Left lung (tissue), 10 donors: ENCODE data around the gene ARSB. TPM values are rescaled to one million over a fixed set of nuclear protein-coding genes. Genes with fewer than 3 reads are reported as not detected.

ENCODE experiments used
- ATAC-seq: fragments of 200-7000 bp; cut with Tn5 transposase; one replicate; pipeline ENCODE4 v1.9.1; 2020; ENCODE audit warnings: moderate library complexity
- DNase-seq, 4 donors: peaks; one replicate each; pipeline ENCODE4 v3.0.0-alpha.2; 2013 to 2020
- H3K27ac ChIP-seq, 2 donors: fragments of 200-600 bp; sonication (generic) in 1 of 2; one replicate each; pipeline versions ENCODE4 v1.5.0 to v1.8.0; 2020 to 2021
- H3K27me3 ChIP-seq, 2 donors: fragments of 200-600 bp; sonication (generic) in 1 of 2; one replicate each; pipeline versions ENCODE4 v1.5.0 to v1.8.0; 2020 to 2021
- H3K36me3 ChIP-seq, 2 donors: fragments of 200-600 bp; sonication (generic) in 1 of 2; one replicate each; pipeline versions ENCODE4 v1.5.0 to v1.8.0; 2020 to 2021
- H3K4me1 ChIP-seq, 2 donors: fragments of 200-600 bp; one replicate each; pipeline ENCODE4 v1.8.0; 2021
- H3K4me3 ChIP-seq, 2 donors: fragments of 200-600 bp; sonication (generic) in 1 of 2; one replicate each; pipeline versions ENCODE4 v1.5.0 to v1.8.0; 2020 to 2021; ENCODE audit warnings: mild to moderate bottlenecking in 1 of 2
- H3K9me3 ChIP-seq, 2 donors: fragments of 200-600 bp; sonication (generic) in 1 of 2; one replicate each; pipeline versions ENCODE4 v1.5.0 to v1.8.0; 2020 to 2021
- CTCF ChIP-seq, 2 donors: fragments of 200-600 bp; sonication (generic) in 1 of 2; IDR thresholded peaks; one replicate each; pipeline versions ENCODE4 v1.5.0 to v1.8.0; 2021; ENCODE audit warnings: antibody characterized with exemption in 2 of 2
- intact Hi-C, 2 donors: fragments of 100-400 bp; cut with DNase I; formaldehyde crosslinking; loops; one replicate each; pipeline versions ENCODE4 v1.11.2 to v1.14.2; 2022
- polyA plus RNA-seq, 6 donors: library from polyadenylated mRNA; unstranded; fragments of 120-200 nt; gene quantifications; one replicate each; pipeline ENCODE4 v1.2.1, GENCODE V29; 2013; ENCODE audit not compliant: insufficient read length in 6 of 6
- total RNA-seq, 2 donors: library from RNA; stranded (reverse); fragmentation: NEBNext Ultra II Directional; extraction: Animal tissue kit (Norgen Biotek cat#: 25700); gene quantifications; one replicate each; pipeline ENCODE4 v1.2.1, GENCODE V29; 2021
- donor health status: DM: no; HTN: yes; CAD: no.
- donor health status: DM: no; HTN: no; CAD: no.

ARSB gene
- total and polyA plus RNA-seq, 8 donors, result 13.2 to 26.0 (median 16.8) TPM

DNA sequence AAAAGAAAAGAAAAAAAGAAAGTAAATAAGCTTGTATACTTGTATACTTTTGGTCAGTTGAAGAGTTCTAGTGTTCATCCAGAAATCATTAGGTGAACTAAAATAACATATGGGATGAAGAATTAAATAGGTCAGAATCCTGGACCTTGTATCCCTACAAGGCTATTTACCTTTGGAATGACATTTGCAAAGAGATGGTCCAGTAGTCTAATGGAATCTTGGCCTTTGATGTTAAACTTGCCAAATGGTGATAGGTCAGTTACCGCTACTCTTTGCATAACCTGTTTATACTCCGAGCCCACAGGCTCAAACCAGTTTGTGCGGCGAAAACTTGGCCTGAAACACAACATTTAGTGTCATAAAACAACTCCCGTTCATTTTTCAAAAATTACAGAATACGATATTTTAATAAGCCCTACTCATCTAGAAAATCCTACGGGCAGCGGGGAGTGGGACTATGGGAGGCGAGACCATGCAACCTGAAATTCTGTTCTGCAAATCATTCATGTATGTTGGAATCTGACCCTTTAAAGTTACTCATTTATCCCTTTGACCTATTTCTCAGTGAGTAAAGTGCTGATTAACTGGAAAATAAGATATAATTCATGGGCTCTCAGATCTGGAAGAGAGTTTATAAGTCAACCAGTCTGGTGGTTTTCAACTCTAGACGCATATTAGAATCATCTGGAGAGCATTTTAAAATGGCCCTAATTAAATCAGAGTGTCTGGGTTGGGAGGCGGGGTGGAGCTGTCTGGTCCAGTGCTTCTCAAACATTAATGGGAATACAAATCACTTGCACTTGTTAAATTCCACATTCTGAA lies 45.8 kb upstream of the ARSB start:
- H3K4me1 ChIP-seq, result no peaks in the 10 kb centered on the region
- no peaks in the 10 kb centered on the region for H3K27me3 ChIP-seq
- no peak overlapping the region for H3K27ac ChIP-seq
- H3K4me3 ChIP-seq, result no peak overlapping the region
- DNase-seq (peak in 1 of 4 donors; percentile 5), ATAC-seq (no peak)
- H3K9me3 ChIP-seq, result no peaks in the 10 kb centered on the region
- no peak for TF ChIP-seq CTCF (IDR thresholded peaks at IDR 0.05)
- no peaks in the 10 kb centered on the region for H3K36me3 ChIP-seq
- intact Hi-C loops, result no loop called here

DNA sequence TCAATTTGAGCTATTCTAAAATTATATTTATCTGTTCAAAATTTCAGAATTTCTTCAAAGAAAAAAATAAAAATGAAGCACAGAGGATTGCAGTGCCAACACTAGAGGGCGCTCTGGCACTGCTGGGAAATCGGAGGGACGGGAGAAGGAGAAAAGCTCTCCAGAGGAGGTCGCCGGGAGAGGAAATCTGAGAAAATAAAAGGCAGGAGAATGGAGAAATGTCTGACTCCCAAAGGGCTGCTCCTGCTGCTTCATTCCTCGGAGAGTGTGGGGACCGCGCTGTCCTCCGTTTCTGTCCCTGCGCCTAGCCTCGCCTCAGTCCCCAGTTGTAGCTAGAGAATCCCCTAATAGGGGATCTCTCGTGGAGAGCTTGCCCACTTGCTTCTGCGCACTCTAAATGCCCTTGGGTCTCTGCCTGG lies 40.0 kb upstream of the ARSB start:
- ATAC-seq (peak; percentile 83), DNase-seq (peak; percentile 57 to 84 (median 76))
- H3K9me3 ChIP-seq, result no peaks in the 10 kb centered on the region
- H3K27ac ChIP-seq, result no peak overlapping the region
- H3K27me3 ChIP-seq, result peaks cover 0 to 6% of the 10 kb centered on the region in 2 donors
- intact Hi-C loops, result loop anchor here in 1 of 2 donors (10.0 kb wide), 1 partner anchor 430 kb away; no protein-coding TSS in a partner anchor
- no peak overlapping the region for H3K4me3 ChIP-seq
- H3K4me1 ChIP-seq, result peaks cover 0 to 3% of the 10 kb centered on the region in 2 donors
- no peaks in the 10 kb centered on the region for H3K36me3 ChIP-seq
- TF ChIP-seq CTCF (IDR thresholded peaks at IDR 0.05), result peak; percentile 70 to 96

DNA sequence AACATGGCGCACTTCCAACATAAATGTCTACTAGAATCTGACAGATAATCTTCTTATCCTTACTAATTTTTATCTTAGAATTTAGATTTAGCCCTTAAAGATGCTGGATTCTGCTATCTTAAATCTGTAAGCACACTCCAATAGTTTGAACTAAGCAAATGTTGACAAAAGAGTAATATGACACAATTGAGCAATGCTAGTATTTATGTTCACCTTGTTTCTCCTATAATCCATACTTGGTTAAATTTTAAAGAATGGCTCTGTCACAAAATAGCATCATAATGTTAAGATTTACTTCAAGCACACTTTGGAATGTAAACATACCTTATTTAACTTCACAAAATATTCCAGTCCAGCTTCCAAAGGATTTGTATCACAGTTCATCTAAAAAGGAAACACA lies 38.8 kb upstream of the ARSB start:
- no peak overlapping the region for H3K4me3 ChIP-seq
- TF ChIP-seq CTCF (IDR thresholded peaks at IDR 0.05), result no peak
- H3K27me3 ChIP-seq, result peaks cover 0 to 6% of the 10 kb centered on the region in 2 donors

GRCh38 chr5:79023348-79023747 lies 38.2 kb upstream of the ARSB start:
- no peak for TF ChIP-seq CTCF (IDR thresholded peaks at IDR 0.05)
- ATAC-seq, result no peak
- Histone ChIP-seq H3K9me3 (no peaks in the 10 kb centered on the region), H3K4me3 (no peak overlapping the region), H3K27me3 (peaks cover 0 to 6% of the 10 kb centered on the region in 2 donors), H3K4me1 (peaks cover 0 to 3% of the 10 kb centered on the region in 2 donors), H3K27ac (no peak overlapping the region), H3K36me3 (no peaks in the 10 kb centered on the region)
- no peak for DNase-seq
- intact Hi-C loops, result loop anchor here in 1 of 2 donors (5.0 to 10.0 kb wide), 2 partner anchors 109 to 431 kb away; no protein-coding TSS in a partner anchor

More for the DNA sequence above, 38.8 kb upstream of the ARSB start:
- Histone ChIP-seq H3K4me1 (peaks cover 0 to 3% of the 10 kb centered on the region in 2 donors), H3K27ac (no peak overlapping the region), H3K9me3 (no peaks in the 10 kb centered on the region), H3K36me3 (no peaks in the 10 kb centered on the region)
- DNase-seq, result no peak
- ATAC-seq, result no peak
- intact Hi-C loops, result loop anchor here in 1 of 2 donors (5.0 to 10.0 kb wide), 2 partner anchors 108 to 431 kb away; no protein-coding TSS in a partner anchor

DNA sequence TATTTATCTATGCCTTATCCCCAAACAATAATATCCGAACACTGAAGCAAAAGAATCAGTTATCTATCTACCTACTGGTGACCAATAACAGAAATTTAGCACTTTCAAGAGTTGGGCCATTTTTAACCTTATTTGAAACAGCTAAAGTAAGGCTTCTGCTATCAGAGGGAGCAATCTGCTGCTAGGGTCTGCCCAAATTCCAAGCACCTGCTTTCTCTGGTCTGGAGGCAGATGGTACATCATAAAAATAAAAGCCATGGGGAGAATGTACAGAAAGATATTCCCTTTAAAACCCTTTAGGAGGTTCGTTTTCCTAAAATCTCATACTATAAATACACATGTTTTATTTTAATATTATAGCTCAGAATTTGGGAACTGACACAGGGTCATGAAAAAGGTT lies 37.7 kb upstream of the ARSB start:
- TF ChIP-seq CTCF (IDR thresholded peaks at IDR 0.05), result no peak
- Histone ChIP-seq H3K4me3 (no peak overlapping the region), H3K4me1 (peaks cover 0 to 3% of the 10 kb centered on the region in 2 donors), H3K27me3 (peaks cover 0 to 6% of the 10 kb centered on the region in 2 donors), H3K27ac (no peak overlapping the region), H3K9me3 (no peaks in the 10 kb centered on the region), H3K36me3 (no peaks in the 10 kb centered on the region)
- DNase-seq, result no peak
- intact Hi-C loops, result loop anchor here in 1 of 2 donors (5.0 to 10.0 kb wide), 2 partner anchors 110 to 432 kb away; no protein-coding TSS in a partner anchor
- no peak for ATAC-seq
